GM21515 (cell line): Measurements from ENCODE around the gene POU2AF1.
"Not testable (repeated sequence)": the region's sequence is repeated elsewhere in the genome, so short reads cannot be mapped to it uniquely, and the experiment has no call there.

Experiments
- ATAC-seq: cut with Tn5 transposase; IDR thresholded peaks from one replicate; pipeline ENCODE4 v1.9.1; 2021; ENCODE audit not compliant: unreplicated experiment

POU2AF1 gene

DNA sequence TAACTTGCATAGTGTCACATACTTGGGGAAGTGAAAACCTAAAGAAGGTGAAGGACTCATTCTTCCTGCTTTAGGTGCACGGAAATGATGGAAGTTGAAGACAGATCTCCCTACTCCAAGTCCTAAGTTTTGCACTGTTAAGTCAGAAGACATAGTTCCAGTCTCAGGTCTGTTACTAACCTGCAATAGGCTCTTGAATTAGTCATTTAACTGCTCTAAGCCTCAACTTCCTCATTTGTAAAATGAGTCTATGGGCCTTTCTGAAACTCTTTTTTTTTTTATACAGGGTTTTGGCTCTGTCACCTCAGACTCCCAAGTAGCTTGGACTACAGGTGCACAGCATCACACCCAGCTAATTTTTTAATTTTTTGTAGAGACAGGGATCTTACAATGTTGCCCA is 30.8 kb upstream of the POU2AF1 start:
- ATAC-seq: peak; percentile 62

DNA sequence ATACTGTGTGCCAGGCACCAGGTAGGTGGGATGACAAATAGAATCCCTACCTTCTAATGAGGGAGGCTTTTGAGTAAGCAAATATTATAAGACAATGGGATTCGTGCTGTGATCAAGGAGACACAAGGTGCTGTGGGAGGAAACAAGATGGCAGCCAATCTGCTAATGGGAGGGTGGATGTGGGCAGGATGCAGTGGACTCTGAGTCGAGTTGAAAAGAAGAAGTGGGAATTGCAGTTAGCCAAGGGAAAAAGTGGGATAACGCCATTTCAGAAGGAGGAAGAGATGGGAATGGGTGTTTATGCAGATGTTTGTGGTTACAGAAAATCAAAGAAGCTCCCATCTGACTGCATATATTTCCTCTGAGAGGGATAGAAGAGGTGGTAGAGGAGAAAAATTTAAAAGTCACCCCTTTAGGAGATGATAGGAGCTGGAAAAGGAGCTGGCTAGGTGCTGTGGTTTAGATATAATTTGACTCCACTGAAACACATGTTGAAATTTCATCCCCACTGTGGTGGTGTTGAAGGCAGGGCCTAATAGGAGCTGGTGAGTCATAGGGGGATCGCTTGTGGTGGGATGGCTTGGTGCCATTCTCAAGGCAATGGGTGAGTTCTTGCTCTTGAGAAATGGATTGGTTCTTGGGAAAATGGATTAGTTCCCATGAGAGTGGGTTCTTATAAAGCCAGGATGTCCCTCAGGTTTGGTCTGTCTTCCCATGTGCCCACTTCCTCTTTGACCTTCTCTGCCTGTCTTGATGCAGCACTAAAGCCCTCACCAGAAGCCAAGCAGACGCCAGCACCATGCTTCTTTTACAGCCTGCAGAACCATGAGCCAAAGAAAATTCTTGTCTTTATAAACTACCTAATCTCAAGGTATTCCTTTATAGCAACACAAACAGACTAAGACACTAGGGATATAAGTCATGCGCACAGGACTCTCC is 30.0 kb upstream of the POU2AF1 start:
- ATAC-seq: no peak

GRCh38 chr11:111407652-111408051 is 28.6 kb upstream of the POU2AF1 start:
- ATAC-seq: no peak

DNA sequence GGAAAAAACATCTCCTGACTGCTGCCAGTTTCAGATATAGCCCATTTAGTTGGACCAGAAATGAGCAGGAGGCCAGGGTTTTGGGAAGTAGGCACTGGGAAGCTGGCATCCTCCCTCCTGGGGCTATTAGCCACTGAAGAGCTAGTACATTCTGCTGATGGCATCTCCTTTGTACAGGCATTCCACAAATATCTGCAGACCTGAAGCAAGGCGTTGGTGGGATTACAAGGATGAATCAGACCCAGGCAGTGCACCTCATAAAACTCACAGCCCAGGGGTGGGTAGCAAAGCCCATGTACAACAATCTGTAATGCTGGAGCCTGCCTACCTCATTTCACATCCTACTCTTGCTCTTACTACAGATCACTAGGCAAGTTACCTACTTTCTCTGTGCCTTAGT is 27.5 kb upstream of the POU2AF1 start:
- no peak for ATAC-seq

- ATAC-seq: no peak
Observed at GRCh38 chr11:111406091-111406490, 27.0 kb upstream of the POU2AF1 start.

DNA sequence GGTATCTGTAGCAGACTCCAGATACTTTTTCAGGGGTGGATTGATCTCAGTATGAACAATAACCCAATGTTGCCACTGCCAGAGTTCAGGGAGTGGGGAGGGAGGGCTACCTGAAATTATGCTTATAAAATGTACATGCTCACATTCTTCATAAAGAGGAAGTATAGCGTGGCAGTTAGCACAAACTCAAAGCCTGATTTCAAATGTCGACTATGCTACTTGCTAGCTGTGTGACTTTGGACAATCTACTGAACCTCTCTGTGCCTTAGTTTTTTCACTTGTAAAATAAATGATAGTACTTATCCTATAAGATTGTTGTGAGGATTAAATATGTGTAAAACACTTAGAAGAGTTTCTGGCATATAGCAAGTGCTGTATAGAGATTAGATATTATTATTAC is 26.5 kb upstream of the POU2AF1 start:
- no peak for ATAC-seq

GRCh38 chr11:111403051-111403726 is 24.1 kb upstream of the POU2AF1 start:
- no peak for ATAC-seq

DNA sequence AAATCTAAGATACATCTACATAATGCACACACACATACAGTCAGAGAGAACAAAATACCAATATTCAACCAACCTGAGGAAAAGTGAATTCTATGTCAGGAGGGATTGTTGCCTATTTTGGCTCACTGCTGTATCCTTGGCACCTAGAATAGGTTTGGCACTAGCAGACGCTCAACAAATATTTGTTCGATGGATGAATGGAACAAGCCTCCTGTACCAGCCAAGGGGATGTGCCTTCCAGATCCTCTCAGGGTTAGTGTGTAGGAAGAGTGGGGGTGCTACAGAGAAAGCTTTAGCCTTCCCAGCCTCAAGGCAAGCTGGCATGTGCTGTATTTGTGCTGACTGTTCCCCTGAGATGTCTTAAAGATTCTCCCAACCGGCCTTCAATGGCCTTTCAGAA is 23.3 kb upstream of the POU2AF1 start:
- no peak for ATAC-seq

DNA sequence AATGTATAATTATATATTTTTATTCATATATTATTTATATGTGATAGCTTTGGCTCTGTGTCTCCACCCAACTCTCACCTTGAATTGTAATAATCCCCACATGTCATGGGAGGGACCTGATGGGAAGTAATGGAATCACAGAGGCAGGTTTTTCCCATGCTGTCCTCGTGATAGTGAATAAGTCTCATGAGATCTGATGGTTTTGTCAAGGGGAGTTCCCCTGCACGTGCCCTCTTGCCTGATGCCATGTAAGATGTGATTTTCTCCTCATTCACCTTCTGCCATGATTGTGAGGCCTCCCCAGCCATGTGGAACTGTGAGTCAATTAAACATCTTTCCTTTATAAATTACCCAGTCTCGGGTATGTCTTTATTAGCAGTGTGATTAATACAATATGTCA is 22.9 kb upstream of the POU2AF1 start:
- ATAC-seq: not testable (repeated sequence)

DNA sequence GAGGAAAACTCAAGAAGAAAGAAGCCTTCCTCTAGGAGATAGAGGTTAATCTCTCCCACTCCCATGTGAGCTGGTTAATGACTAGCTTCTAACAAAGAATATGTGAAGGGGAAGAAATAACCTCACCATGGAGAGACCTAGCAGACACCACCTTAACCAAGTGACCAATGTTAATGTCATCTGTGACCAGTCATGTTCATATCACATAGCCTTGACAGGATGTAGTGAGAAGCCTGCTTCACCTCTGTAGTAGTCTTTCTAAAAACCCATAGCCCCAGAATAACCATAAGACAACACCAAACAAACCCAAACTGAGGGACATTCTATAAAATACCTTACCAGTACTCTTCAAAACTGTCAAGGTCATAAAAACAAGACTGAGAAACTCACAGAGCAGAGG is 21.5 kb upstream of the POU2AF1 start:
- ATAC-seq: no peak

DNA sequence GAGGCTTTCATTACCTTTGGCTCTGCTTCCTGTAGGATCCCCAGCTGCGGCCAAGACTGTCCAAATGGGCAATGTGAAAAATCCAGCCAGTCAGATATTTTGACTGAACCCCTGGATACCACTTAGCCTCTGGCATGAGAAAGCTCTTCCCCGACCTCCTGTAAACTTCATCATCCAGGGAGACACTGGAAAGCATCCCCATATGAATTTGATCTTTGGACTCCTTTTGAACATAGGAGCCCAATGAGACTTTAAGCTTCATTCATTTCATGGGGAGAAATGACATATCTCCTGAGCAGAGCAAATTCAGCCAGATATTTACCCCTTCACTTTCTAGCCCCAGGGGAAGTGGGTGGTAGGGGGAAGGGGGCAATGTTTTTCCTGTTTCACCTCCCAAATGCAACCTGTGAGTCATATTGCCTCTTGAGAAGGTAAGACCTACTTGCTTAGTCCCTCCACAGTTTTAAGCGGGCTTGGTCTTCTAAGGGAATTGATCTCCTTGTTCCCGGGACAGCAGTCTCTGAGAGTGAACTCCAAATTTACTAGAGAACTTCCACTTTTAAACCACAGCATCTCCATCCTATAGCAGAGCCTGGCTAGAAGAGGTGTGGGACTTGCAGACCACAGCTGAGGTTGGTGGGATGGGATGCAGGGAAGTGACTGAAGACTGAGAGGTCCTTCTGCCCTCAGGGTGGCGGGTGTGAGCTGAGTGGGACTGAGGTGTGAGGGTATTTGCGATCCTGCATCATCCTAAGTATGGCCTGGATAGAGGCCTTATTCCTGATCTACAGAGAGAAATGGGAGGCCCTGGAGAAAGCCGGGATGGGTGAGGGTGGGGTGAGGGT is 20.3 kb upstream of the POU2AF1 start:
- no peak for ATAC-seq

DNA sequence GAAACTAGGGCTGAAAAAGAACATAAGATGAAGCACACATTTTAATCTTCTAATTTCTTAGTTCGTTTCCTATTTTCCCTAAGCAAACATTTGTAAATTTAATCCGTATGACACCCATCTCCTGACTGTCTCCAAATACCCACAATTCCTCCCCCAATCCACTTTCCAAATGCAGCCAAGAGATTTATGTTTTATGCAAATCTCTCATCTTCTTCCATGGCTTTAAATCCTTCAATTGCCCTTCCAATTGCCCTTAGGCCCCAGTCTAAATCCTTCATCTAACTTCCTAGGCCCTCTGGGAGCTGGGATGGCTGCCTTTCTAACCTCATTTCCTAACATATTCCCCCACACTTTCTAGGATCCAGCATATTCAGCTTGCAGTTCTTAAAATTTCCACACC is 18.0 kb upstream of the POU2AF1 start:
- ATAC-seq: no peak

DNA sequence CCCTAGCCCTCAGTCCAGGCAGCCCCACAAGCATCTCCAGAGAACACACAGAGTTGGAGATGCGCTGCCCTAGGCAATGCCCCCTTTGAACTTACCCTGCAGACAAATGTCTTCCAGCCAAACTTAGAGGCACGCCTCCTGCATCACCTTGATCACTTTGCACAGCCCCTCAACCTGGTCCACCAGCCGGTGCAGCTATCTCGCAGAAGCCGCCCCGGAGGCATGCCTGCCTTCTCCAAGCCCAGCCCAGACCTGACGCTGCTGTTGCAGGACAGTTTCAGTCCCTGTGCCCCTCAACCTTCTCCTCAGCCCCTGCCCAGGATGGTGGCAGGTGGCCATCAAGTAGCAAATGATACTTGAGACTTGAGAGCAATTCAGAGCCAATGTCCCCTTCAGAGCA is 16.7 kb upstream of the POU2AF1 start:
- ATAC-seq: no peak

DNA sequence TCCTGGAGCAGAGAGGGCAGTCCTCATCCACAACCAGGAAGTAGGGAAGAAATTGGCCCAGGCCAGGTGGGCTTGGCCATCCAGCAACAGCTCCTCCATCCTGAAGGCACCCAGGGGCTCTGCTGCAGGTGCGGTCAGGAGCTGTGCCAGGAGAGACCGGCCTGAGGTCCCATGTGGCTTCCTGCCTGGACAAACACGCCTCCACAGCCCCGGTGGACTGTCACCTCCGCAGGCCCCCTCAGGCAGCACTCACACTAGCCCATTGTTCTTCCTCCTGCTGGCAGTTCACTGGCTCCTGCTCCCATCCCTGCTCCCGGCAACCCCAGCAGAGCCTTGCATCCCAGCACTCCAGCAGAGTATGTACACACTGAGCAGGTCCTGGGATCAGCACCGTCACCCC is 16.0 kb upstream of the POU2AF1 start:
- no peak for ATAC-seq

DNA sequence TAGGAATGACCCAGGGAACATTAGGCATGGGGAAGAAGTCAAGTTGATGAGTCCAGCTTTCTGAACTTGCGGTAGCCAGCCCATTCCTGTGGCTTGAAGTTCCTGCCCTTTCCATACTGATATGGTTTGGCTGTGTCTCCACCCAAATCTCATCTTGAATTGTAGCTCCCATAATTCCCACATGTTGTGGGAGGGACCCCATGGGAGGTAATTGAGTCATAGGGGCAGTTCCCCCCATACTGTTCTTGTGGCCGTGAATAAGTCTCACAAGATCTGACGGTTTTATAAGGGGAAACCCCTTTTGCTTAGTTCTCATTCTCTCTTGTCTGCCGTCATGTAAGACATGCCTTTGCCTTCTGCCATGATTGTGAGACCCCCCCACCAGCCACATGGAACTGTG is 15.1 kb upstream of the POU2AF1 start:
- not testable (repeated sequence) for ATAC-seq

- ATAC-seq: no peak
Observed at GRCh38 chr11:111393585-111393984, 14.5 kb upstream of the POU2AF1 start.

DNA sequence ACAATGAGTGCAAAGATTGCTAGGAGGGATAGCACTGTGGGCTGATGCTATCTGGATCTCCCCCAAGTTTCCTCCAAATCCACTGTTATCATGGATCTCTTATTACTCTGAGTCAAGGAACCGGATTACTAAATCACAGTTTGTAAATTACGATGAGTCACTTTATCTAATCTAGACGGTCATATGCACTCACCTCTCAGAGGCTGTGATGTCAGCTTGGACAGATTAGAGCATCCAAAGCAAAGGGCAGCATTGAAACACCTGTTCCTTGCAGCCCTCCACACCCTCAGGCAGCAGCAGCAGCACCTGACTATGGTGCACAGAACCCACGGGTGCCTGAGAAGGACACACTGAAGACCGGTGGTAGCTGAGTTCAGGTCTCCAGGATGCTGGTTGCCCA is 14.0 kb upstream of the POU2AF1 start:
- ATAC-seq: no peak

DNA sequence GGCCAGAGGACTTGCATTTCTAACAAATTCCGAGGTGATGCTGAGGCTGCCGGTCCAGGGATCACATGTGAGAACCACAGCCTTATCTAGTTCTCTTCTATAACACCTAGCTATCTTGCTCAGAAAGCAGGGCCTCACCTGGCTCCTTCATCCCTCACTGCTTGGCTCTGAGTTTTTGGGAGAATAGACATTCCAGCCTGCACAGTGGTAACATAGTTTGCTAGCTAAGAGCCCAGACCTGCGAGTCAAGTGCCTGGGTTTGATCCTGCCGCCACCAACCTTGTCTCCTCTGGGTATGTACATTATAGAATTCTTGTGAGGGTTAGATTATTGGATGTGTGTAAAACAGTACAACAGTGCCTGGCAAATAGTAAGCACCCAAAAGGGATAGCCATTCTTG is 13.5 kb upstream of the POU2AF1 start:
- no peak for ATAC-seq

DNA sequence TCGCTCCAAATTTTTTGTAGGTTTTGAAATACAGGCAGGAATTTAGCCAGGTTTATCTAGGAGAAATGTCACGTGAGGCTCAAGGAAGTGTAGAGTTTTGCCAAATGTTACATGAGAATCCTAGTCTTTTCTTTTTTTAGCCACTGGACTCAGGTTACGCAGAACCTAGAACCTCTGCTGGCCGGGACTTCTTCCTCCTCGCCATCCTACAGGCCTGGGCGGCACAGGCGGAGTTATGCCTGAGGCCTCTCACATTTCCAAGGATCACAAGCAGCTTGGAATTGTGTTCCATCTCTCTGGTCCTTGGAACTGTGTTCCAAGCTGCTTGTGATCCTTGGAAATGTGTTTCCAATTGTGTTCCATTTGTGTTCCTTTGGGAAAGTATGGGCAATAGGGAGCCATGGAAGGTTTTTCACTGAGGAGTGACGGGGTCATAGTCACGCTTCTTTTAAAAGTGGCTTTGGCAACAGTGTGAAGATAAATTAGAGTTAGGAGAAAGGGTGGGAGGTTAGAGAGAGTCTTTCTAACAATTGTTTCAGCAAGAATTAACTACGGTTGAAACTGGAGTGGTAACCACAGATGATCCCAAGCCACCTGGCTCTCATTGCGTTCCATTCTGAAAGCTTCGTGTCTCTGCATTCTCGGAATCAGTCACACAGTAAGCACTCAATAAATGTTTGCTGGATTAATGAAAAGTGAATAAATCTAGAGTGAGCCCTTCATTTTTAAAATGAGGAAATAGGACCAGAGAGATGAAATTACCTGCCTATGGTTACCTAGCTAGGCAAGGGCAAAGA is 12.5 kb upstream of the POU2AF1 start:
- ATAC-seq: no peak

- ATAC-seq: no peak
Observed at GRCh38 chr11:111388842-111389241, 9.8 kb upstream of the POU2AF1 start.

DNA sequence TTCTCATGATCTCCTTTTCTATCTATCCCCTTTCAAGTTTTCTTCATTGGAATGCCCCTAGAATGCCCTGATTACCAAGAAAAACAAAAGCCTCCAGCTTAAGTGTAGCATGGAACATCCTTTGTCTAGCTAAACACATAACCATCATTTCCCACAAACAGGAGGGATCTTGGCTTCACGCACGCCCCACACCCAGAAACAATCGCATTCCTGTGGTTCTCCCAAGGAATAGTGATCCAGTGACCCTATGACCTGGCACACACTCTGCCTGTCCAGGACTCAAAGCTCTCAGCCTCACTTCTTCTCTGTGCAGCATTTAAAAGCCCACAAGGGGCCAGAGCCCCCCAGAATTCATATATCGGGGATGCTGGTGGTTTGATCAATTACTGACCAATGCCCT is 9.3 kb upstream of the POU2AF1 start:
- no peak for ATAC-seq
